NCI-H69 (cell line): ENCODE results near the gene IDUA.

Experiments used
- DNase-seq: peaks from one replicate; lab custom pipeline; 2025; lab: John Stamatoyannopoulos, UW

Gene IDUA

DNA sequence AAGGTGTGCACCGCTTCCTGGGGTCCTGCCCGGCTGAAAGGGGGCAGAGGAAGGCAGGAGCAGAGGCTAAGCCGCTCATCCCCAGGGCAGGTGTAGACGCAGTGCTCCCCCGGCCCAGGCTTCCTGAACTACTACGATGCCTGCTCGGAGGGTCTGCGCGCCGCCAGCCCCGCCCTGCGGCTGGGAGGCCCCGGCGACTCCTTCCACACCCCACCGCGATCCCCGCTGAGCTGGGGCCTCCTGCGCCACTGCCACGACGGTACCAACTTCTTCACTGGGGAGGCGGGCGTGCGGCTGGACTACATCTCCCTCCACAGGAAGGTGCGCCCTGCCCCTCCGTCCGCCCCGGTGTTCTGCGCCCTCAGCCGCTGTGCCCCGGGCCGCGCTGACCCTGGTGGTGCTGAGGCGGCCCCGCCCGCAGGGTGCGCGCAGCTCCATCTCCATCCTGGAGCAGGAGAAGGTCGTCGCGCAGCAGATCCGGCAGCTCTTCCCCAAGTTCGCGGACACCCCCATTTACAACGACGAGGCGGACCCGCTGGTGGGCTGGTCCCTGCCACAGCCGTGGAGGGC is 14.8 kb downstream of the IDUA start:
- DNase-seq, result no peak

DNA sequence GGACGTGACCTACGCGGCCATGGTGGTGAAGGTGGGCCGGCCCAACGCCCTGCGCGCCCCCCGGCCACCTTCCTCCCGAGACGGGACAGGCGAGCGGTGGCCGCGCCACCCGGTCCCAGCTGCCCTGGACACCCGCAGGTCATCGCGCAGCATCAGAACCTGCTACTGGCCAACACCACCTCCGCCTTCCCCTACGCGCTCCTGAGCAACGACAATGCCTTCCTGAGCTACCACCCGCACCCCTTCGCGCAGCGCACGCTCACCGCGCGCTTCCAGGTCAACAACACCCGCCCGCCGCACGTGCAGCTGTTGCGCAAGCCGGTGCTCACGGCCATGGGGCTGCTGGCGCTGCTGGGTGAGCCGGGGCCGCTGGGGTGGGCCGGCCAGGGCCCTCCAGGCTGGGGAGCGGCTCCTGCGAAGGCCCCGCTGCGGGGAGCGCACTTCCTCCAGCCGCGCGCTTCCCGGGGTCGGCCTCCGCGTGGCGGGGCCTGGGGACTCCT is 15.3 kb downstream of the IDUA start:
- peak; percentile 19 for DNase-seq

DNA sequence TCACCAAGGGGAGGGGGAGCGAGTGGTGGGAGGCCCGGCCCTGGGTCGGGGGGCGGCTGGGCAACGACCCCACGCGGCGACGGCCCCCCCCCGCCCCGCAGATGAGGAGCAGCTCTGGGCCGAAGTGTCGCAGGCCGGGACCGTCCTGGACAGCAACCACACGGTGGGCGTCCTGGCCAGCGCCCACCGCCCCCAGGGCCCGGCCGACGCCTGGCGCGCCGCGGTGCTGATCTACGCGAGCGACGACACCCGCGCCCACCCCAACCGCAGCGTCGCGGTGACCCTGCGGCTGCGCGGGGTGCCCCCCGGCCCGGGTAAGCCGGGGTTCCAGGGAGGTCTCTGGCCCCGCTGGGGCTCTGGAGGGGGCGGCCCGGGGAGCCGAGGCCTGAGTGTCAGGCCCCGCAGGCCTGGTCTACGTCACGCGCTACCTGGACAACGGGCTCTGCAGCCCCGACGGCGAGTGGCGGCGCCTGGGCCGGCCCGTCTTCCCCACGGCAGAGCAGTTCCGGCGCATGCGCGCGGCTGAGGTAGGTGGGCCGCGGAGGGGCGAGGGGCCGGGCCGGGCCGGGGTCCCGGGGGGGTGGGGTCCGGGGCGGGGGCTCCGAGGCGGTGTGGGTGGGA is 15.9 kb downstream of the IDUA start:
- no peak for DNase-seq

DNA sequence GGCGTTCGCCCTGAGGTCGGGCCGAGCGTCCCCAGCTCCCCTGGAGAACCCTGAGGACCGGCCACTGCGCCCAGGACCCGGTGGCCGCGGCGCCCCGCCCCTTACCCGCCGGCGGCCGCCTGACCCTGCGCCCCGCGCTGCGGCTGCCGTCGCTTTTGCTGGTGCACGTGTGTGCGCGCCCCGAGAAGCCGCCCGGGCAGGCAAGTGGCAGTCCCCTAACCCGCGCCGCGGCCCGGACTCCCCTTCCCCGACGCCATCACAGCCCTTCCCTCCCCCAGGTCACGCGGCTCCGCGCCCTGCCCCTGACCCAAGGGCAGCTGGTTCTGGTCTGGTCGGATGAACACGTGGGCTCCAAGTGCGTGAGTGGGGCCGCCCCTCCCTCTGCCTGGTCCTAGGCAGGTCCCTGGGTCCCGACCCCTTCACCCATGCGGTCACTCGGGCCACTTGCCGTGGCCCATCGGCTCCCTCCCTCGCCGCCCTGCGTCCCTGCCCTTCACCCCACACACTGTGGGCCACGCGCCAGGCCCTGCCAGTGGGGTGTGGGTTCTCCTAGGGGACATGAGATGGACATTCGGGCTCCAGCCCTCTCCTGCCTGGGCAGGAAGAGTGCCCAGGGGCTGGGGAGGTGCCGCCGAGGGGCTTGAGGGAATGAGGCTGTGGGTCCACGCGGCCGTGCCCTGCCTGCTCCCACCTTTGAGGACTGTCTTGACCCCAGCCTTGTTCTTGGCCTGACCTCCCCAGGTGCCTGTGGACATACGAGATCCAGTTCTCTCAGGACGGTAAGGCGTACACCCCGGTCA is 16.6 kb downstream of the IDUA start:
- no peak for DNase-seq

DNA sequence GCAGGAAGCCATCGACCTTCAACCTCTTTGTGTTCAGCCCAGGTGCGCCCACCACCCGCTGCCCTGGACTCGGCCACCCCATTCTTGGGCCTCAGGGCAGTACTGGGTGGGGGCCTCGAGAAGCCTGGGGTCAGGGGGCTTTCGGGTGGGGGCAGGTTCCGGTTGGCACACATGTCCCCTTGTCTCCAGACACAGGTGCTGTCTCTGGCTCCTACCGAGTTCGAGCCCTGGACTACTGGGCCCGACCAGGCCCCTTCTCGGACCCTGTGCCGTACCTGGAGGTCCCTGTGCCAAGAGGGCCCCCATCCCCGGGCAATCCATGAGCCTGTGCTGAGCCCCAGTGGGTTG is 17.2 kb downstream of the IDUA start:
- no peak for DNase-seq

DNA sequence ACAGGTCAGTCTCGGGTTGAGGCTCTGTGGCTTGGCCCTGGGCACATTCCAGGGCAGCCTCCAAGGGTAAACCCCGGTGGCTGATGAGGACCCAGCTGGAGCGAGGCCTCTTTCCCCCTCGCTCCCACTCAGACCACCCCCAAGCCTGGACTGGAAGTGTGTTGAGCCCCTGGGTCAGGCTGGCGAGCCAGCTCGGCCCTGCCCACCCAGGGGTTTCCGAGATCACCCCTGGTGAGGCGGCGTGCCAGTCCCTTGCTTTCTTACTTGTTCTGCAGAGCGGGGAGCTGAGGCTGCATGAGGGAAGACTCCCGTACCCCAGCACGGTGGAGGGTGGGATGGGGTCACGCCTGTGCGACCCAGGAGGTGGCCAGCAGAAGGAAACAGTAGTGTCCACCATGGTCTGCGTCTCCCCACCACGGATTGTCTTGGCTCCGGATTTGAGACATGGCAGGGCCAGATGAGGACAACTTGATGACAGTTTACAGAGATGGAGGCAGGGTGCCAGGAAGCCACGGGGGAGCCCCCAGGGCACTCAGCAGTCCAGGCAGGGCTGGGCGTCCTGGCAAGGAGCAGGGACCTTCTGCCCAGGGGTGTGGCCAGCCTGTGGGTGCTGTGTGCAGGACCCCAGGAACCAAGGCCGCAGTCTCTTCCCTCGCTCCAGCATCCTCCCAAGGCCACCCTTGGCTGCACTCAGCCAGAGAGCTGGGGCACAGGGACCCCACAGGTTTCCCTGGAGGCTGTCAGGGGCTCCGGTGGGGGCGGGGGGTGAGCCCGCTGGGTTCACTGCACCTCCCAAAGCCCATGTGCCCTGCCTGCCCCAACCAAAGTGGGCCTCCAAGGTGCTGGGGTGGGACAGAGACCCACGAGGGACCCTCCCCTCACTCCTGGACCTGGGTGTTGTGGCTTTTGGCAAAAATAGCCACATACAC is 18.0 kb downstream of the IDUA start:
- DNase-seq, result no peak

DNA sequence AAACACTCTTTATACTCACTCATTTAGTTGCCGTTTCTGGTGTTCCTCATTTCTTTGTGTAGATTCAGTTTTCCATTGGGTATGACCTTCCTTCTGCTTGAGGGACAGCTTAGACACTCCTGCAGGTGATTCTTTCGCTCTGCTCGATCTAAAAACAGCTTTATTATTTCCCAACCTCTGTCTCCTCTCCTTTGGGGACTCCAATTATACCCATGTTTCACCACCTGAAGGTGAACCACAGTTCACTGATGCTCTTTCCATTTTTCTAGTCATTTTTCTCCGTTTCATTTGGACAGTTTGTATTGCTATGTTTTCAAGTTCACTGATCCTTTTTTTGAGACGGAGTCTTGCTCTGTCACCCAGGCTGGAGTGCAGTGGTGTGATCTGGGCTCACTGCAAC is 20.0 kb downstream of the IDUA start:
- no peak for DNase-seq

DNA sequence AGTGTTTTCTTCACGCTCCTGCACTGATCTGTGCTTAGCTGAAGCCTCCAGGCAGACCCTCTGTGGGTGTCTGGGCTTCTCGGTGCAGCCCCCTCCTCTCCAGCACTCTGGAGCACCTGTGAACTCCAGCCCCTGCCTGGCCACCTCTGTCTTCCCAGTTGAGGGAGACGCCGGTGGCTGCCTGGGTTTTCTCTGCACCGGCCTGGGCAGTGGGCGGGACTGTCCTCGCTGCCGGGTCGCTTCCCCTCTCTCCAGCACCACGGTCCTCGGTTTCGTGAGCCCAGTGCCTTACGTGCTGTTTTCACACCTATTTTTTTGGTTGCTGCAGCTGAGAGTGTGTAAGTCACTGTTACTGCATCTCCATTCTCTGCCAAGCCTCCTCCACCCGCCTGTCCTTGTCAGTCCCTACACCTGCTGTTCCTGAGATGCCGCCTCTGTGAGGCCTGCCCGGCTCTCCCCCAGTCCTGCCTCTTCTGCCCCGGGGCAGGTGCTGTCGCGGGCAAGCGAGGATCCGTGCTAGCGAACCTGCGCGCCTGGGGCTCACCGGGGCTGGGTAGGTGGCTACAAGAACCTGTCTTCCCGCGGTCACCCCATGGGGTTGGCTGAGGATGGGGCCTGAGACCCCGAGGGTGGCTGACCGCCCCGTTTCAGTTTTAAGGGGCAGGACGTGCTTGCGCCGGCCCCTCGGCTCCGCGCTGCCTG is 22.1 kb downstream of the IDUA start:
- DNase-seq, result peak; percentile 24

DNA sequence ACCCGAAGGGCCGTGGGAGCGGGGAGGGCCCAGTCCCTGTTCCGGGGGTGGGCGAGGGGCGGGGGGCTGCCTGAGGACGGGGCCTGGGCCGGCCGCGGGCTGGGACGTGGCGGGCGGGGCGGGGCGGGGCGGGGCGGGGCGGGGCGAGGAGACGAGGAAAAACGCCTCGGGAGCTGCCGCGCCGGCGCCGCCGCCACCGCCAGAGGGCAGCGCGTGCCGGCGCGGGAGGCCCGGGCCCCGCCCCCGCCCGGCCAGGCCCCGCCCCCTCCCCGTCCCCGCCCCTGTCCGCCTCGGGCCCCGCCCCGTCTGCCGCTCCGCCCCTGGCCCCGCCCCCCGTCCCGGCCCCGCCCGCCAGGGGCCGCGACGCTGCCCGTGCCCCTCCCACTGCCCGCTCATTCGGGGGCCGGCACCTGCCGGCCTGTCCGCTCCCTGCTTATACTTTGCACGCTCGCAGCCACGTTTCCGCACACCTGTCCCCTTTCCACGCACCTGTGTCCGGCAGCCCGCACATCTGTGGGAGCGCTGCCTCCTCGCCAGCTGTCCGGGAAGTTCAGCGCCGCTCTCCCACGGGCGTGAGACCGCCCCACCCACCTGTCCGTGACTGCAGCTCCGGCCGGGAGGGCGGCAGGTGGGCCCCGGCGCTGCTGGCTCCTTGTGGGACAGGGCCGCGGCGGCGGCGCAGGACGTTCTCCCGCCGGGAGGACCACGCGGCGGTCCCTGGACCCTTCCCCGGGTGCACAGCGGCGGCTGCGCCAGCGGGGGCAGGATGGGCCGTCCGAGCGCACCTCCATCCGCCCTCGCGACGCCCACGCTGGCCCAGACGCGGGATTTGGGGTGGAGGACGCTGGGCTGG is 22.9 kb downstream of the IDUA start:
- DNase-seq, result peak; percentile 64

DNA sequence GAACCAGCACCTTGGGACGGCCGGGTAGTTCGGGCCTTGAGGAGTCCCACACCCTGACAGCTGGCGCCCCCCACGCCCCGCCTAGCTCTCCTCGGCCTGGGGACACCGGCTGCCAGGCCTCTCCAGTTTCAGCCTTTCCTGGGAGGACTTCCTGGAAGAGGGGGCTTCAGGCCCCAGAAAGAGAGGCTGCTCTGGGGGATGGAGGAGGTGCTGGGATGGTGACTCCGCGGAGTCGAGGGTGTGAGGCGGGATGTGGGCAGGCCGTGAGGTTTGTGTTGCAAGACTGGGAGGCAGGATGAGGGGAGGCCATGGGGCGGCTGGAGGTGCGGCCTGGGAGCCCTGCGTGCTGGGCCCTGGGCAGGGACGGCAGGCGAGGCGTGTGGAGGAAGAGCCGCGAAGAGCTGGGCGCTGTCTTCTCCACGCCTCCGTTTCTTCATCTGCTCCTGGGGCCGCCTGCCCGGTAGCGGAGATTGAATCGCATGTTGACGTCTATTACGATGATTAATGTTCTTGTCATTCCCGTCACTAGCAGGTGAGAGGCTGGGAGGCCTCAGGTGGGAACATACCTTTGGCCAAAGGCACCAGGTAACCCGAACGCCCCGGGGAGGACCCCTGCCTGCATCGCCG is 23.7 kb downstream of the IDUA start:
- peak; percentile 61 for DNase-seq

DNA sequence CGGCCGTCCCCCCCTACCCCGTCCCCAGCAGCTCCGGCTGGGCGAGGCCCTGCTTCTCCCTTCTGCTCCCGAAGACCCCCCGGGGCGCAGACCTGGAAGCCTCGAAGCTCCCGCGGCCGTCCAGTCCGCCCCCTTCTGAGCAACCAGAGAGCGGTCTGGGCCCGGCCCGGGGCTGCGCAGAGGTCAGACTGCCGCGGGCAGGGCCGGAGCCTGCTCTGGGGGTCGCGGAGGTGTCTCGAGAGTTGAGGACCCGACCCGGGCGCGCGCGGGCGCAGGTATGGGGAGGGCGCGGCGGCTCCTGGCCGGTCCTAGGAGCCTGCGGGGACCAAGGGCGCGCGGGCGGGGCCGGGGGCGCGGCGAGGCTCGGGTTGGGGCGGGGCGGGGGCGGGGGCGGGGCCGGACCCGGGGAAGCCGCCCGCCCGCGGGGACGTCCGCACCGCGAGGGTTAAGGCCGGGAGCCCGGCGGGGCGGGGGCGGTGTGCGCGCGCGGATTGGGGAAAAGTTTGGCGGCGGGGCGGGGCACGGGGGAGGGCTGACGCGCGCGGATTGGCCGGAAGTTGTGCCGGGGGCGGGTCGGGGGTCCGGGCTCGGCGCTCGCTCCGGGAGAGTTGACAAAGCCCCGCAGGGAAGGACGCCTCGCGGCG is 24.3 kb downstream of the IDUA start, which contains the start of gene FGFRL1:
Gene FGFRL1, plus strand, starts transcription at position 605 of the 644 bp plus-strand sequence. CDS start 860 bp downstream, outside the sequence.
- peak; percentile 61 for DNase-seq

DNA sequence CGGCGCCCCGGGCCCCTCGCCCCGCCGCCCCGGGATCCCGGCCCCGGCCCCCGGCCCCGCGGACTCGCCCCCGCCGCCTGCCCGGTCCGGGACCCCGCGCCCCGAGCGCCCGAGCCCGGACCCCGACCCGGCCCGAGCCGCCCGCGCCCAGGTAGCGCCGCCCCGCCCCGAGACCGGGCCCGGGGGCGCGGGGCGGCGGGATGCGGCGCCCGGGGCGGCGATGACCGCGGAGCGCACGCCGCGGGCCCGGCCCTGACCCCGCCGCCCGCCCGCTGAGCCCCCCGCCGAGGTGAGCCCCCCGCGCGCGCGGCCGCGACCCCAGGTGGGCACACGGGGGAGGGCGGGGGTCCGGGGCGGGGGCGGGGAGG is 24.8 kb downstream of the IDUA start:
- DNase-seq, result no peak

DNA sequence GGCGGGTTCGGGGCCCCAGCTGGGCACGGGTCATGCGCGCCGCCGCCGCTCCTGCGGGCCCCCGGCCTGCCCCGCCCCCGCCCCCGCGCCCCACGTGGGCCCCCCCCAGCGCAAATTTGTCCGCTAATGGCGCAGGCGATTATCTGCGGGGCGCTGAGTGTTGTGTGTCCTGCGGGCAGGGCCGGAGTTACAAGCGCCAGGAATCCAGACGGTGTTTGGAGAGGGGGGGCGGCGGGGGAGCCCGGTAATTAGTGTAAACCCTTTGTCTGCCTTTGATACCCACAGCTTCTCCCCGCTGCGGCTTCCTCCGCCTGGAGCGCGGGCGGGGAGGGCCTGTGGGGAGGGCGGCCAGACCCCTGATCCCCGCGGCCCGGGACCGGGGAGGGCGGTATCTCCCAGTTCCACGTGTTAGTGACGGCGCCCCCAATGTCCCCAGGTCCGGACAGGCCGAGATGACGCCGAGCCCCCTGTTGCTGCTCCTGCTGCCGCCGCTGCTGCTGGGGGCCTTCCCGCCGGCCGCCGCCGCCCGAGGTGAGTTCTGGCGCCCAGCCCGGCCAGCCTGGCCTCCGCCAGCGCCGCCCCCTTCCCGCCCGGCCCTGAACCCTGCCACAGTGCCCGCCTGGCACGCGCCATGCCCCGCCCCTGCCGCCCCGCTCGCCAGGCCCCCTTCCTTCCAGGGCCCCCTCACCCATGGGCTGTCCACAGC is 25.3 kb downstream of the IDUA start:
- DNase-seq, result peak; percentile 77

DNA sequence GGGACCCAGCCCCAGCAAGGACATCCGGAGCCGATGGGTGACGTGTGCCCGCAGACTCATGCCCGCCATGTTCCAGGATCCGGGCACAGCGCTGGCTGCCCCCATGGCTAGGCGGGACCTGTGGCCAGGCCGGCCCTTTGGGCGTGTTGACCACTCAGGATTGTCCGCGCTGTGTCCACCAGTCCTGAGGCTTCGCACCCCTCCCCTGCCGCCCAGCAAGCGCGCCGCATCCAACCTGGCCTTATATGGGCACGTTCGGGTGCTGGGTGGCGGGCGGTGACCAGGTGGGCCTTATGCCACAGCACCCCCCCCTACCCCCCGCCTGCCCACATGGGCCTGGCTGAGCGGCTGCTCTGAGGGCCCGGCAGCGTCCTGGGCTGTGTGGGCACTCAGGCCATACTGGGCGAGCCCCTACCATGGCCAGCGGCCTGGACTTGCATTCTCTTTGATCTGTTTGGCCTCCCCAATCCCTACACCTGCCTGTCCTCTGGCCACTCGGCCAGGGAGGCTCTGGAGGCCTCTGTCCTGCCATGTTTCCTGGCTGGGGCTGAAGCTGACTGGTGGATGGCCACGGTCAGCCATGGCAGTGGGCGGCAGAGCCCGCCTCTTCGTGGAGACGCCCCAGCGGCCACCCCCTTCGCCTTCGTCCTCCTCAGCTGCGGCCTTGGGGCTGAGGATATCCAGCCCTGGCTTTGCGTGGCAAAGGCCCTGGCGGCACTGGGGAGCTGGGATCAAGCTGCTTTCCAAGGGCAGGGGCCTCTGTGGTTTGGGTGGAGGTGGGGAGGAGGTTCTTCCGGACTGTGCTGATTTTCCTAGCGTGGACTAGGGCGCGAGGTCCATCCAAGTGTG is 26.6 kb downstream of the IDUA start:
- DNase-seq, result no peak

DNA sequence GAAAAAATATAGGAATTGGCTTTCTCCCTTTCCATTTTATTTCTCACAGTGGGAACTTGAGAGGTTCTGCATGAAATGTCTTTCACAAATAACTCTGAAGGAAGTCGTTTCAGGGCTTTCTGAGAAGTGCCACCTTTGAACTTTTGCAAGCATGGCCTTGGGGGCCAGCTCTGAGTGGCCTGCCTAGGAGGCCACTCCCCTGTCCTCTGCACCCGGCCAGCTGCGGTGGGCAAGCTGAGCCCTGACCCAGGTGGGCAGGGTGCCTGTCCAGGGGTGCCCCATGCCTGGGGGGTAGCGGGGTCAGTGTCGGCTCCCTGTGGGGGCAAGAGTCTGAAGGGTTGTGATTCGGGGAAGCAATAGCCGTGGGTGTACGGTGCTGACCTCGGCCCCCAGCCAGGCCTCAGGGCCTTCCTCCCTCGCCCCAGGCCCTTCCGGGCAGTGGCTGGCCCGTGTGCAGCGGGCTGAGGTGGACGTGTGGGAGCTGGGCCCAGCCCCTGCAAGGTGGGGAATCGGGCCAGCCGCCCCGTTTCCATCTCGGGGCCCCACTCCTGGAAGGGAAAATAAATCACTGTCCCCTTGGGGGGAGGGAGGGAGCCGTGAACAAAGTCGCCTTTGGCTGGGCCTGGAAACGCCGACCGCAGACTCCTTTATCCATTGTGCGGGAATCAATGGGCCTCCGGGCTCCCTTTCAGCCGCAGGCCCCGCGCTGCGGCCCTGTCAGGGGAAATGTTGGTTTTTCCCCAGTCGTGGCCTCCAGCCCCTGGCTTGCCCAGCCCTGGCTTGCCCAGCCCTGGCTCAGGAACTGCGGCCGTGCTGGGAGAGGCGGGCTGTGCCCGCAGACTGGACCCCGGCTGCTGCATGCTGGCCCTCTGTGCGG is 27.7 kb downstream of the IDUA start:
- DNase-seq, result no peak

DNA sequence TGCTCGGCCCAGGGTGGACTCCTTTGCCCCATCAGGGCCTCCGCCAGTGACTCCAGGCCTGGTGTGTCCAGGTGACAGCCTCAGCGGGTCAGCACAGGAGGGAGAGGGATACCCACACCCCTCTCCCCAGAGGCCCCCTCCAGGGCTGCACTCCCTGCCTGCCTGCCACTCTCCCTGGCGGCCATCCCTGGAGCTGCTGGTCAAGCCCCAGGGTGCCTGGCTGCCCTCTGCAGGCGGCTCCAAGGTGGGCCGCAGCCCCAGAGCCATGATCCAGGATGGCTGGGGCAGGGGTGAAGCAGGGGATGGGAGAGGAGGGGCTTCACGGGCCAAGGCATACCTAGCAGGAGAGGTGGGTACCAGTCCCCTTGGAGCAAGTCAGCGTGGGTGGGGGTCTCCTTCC is 28.3 kb downstream of the IDUA start:
- no peak for DNase-seq

DNA sequence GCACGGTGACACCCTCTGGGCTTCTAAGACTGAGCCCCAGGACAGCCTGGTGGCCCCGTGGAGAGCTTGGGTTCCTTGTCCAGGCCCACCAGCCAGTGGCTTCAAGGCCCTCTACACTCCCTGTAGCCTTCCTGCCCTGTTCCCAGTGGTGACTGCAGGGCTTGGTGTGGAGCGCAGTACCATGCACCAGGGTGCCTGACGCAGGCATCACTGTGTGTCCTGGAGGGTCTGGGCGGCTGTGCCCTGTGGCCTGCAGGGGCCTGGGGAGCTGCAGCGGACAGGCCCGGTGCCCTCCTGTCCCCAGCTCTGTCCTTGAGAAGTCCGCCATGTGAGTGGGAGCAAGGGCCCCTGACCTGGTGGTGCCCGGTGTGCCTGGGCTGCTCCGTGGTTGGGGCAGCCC is 28.9 kb downstream of the IDUA start:
- DNase-seq, result no peak
